ENCODE results near the gene PCDHB5.
"Not testable (repeated sequence)": the region's sequence is repeated elsewhere in the genome, so short reads cannot be mapped to it uniquely, and the experiment has no call there.

GRCh38 chr5:141123396-141124135 is 11.4 kb upstream of the PCDHB5 start:
- not testable (repeated sequence) for TF ChIP-seq CTCF (IDR thresholded peaks at IDR 0.05; ENCODE audit: insufficient read depth, low read depth, low read length); EZH2 (IDR thresholded peaks at IDR 0.05; ENCODE audit: insufficient read depth, low read length)
